NCI-H146 treated with DMSO at 0.1 percent for 48 hours (cell line): ENCODE data around the gene TCTN3.
"Not testable (repeated sequence)": the region's sequence is repeated elsewhere in the genome, so short reads cannot be mapped to it uniquely, and the experiment has no call there.

Source experiments
- DNase-seq: peaks from one replicate; lab custom pipeline; 2025; ENCODE audit not compliant: unreplicated experiment; lab: John Stamatoyannopoulos, UW

The TCTN3 gene, protein sequence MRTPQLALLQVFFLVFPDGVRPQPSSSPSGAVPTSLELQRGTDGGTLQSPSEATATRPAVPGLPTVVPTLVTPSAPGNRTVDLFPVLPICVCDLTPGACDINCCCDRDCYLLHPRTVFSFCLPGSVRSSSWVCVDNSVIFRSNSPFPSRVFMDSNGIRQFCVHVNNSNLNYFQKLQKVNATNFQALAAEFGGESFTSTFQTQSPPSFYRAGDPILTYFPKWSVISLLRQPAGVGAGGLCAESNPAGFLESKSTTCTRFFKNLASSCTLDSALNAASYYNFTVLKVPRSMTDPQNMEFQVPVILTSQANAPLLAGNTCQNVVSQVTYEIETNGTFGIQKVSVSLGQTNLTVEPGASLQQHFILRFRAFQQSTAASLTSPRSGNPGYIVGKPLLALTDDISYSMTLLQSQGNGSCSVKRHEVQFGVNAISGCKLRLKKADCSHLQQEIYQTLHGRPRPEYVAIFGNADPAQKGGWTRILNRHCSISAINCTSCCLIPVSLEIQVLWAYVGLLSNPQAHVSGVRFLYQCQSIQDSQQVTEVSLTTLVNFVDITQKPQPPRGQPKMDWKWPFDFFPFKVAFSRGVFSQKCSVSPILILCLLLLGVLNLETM

DNA sequence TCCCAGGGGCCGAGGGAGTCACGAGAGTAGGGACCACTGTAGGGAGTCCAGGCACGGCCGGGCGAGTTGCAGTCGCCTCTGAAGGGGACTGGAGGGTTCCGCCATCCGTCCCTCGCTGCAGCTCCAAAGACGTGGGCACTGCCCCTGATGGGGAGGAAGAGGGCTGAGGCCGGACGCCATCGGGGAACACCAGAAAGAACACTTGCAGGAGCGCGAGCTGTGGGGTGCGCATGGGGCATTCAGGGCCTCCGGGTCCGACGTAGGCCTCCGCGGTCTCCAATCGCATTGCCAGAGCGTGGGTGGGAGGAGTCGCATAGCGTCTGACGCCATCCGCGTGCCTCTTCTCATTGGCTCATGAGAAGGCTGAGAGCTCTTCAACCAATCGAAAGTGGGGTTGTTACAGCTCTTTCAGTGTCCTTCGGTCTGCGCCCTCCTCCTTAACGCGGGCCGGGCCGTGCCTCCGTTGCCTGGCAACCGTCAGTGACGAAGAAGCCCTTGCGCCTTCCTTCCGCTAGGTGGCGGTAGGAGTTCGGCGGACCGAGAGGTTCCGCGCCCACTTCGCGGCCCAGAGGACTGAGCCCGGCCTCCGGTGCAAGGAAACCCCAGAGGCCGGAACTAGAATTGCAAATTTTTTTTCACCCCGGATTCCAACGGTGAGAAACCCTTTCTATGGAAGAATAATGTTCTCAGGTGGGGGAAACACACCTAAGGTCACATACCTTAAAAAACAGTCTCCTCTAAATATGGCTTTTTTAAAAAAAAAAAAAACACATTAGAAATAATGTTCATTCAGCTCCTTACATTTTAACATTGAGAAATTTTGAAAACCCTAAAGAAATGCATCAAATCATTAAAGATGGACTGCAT lies at the start of gene TCTN3:
Gene TCTN3, minus strand, starts transcription at position 260 of the 867 bp plus-strand sequence. Its CDS starts 28 bp downstream, at position 232.
- DNase-seq = peak; percentile 96

DNA sequence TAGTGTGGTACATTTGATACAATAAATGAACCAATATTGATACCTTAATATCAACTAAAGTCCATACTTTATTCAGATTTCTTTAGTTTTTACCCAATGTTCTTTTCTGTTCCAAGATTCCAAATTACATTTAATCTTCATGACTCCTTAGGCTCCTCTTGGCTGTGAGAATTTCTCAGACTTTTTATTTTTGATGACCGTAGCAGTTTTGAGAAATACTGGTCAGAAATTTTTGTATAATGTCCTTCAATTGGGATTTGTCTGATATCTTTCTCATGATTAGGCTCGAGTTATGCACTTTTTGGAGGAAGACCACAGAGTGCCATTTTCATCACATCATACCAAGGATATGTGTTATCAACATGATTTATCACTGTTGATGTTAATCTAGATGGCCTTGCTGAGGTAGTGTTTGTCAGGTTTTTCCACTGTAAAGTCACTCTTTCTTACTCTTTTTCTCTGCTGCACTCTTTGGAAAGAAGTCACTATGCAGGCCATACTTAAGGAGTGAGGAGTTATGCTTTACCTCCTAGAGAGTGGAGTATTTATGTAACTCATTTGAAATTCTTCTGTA lies 49.3 kb upstream of the TCTN3 start:
- DNase-seq = no peak

DNA sequence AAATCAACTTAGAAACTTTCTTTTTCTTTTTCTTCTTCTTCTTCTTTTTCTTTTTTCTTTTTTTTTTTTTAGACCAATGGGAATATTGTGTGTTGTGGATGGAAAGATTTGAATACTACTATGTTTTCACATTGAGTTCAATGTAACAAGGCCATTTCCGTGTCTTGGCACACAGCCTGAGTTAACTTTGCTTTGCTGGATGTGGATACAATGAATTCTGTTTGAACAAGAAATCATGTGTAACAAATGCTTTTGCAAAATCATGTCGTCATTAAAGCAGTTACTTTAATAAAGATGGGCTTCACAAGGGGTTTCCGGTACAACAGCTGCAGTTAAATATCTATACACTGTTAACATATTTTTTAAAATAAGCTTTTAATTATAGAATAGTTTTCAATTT lies 48.8 kb upstream of the TCTN3 start:
- DNase-seq = no peak

DNA sequence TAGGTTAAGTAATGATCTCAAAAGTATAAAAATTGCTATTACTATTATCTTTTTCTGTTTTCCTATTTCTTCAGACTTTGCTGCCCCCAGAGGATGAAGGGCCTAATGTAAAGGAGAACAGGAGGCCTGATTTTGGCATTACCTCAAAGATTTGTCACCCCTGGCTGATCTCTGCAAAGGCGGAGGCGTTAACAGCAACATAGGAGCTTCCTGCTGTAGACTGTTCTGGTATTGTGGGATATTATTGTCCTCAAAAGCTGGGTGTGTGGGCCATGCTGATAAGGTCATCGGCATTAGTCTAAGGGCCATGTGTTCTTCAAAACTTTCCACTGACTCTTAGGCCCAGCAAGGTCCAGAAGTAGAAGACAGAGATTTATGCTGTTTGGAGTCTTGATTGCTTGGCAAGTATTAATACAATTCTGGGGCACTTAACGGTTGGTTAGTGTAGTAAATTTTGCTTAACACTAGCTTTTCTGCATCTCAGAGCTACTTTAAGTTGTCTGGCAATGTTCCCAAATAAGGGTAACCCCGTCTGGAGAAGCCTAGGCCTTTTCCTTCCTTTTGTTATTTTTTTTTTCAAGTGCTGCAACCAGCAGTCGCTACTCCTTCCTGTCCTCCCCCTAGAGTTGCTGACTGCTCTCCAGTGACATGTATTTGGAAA lies 48.2 kb upstream of the TCTN3 start:
- DNase-seq = no peak

DNA sequence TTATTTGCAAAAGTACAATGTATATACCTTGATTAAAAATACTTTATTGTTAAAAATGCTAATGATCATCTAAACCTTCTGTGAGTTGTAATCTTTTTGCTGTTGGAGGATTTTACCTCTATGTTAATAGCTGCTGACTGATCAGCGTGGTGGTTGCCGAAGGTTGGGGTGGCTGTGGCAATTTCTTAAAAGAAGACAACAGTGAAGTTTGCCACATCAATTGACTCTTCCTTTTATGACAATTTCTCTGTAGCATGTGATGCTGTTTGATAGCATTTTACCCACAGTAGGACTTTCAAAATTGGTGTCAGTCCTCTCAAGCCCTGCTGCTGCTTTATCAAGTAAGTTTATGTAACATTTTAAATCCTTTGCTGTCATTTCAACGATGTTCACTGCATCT lies 45.3 kb upstream of the TCTN3 start:
- no peak for DNase-seq

DNA sequence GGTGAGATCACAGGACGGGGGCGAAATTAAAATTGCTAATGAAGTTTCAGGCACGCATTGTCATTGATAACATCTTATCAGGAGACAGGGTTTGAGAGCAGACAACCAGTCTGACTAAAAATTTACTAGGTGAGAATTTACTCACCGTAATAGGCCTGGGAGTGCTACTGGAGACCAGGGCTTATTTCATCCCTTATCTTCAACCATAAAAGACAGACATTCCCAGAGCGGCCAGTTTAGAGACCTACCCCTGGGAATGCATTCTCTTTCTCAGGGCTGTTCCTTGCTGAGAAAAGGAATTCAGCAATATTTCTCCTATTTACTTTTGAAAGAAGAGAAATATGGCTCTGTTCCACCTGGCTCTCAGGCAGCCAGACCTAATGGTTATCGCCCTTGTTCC lies 39.2 kb upstream of the TCTN3 start:
- DNase-seq = not testable (repeated sequence)

DNA sequence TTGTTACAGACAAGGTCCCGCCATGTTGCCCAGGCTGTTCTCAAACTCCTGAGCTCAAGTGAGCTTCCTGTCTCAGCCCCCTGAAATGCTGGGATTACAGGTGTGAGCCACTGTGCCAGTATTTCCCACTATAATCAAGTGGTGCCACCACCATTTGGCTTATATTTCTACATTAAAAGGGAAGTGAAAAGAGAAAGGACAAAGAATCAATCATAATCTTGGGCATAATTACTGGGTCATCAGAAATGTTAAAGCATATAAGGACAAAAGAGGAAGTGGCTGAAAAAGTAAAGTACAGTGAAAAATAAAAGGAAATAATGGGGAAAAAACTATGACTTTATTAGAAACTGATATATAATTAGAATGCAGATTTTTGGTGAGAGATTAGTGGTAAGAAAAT lies 36.5 kb upstream of the TCTN3 start:
- no peak for DNase-seq

DNA sequence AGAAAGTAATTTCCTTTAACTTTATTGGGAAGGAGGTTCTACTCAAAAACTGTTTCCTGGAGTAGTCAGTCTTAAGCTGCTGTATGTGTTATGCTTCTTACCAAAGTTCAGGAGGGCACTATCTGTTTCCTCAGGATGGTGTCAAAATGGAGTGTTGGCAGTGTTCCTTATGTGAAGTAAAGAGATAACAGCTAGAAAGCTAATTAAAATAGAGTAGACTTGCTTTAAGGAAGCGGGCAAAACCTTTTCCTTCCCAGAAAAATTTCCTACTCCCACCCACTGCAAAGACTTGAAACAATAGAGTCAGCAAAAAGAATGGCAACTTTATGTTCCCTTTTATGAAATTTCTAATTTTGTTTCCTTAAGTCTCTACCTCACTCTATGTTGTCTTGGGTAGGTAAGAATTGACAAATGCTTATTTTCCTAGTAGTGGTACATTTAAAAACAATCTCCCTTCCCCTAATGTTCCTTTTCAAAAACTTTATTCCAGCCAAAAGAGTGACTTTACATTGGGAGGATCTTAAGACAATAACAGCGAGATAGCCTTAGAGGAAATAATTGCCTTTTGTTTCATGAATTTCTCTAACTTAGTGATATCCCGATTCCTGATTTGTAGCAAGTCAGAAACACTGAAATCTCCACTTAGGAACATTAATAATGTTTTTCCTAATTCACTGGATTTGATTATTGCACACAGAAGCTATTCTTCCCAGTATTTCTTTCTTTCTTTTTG lies 35.8 kb upstream of the TCTN3 start:
- no peak for DNase-seq

DNA sequence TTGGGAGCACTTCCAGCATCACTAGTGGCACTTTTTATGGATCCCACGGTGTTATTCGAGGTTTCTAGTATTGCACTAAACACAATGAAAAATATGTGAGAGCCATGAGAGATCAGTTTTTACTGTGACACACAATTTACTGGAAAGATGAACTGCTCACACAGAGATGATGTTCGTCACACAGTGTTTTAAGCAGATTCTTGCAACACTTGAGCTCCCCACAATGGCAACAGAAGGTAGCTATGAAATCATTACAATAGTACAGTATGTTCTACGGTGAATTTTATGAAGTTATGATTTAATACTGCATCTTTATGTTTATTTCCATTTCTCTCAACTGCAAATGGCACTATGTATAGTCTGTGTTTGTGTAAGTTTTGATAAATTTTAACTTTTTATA lies 34.8 kb upstream of the TCTN3 start:
- DNase-seq = no peak

DNA sequence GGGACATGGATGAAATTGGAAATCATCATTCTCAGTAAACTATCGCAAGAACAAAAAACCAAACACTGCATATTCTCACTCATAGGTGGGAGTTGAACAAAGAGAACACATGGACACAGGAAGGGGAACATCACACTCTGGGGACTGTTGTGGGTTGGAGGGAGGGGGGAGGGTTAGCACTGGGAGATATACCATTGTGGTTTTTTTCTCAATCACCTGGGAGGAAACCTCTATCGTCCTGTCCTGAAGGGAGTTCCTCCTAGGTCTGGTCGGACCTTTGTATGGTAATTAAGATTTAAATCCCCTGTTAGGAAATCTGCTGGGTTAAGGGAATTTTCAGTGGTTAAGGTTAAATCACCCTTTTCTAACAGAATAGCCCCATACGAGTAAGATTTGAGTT lies 28.8 kb upstream of the TCTN3 start:
- not testable (repeated sequence) for DNase-seq

DNA sequence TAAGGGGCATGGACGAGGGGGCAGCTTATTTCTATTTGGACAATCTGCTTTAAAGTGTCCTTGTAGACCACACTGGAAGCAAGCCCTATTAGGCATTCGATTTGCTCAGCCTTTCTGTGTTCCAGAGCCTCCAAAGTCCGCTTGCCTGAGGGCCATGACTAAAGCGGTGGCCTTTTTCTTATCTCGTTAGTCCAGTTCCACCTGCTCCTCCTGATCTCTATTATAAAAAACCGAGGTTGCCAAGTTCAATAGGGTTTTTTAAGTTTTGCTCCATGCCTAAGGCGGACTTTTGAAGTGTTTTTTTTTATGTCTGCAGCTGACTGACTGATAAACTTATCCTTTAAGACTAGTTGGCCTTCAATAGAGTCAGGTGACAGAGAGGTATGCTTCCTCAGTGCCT lies 27.0 kb upstream of the TCTN3 start:
- not testable (repeated sequence) for DNase-seq

DNA sequence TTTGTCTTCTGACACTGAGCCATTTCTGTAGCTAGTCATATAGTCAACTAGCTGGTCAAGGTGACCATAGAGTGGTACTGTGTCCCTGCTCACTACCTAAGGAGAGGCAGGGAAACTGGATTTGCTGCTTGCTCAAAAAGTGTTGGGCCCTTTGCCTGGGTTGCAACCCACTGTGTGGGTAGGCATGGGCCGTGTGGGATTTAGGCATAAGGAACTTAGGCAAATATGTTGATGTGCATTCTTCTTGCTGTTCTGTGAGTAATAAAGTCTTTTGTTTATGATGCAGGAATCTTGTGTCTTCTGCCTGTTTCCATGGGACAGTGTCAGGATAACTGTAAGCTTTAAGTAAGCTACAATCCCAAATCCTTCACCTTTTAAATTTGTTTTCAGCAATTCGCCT lies 23.1 kb upstream of the TCTN3 start:
- no peak for DNase-seq

DNA sequence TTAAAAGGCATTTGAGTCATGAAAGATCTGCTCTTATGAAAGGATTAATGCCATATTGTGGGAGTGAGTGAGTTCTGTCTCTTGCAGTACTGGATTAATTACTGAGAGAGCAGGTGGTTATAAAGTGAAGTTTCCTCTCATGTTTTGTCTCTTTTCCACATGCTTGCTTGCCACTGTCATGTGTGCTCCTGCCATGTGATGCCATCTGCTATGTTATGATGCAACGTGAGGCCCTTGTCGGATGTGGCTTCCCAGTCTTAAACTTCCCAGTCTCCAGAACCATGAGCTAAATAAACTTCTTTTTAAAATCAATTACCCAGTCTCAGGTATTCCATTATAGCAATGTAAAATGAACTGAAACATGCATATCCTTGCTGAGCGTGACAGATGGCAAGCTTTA lies 22.7 kb upstream of the TCTN3 start:
- no peak for DNase-seq

DNA sequence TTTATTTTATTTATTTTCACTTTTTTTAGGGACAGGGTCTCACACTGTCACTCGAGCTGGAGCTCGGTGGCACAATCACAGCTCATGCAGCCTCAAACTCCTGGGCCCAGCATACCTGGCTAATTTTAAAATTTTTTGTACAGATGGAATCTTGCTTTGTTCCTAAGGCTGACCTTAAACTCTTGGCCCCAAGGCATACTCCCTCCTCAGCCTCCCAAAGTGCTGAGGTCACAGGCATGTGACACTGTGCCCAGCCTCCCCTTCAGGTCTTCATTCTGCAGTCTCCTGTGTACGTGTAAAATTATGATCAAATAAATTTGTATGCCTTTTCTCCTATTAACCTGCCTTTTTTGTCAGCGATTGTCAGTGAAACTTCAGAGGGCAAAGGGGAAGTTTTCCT lies 17.8 kb upstream of the TCTN3 start:
- no peak for DNase-seq

DNA sequence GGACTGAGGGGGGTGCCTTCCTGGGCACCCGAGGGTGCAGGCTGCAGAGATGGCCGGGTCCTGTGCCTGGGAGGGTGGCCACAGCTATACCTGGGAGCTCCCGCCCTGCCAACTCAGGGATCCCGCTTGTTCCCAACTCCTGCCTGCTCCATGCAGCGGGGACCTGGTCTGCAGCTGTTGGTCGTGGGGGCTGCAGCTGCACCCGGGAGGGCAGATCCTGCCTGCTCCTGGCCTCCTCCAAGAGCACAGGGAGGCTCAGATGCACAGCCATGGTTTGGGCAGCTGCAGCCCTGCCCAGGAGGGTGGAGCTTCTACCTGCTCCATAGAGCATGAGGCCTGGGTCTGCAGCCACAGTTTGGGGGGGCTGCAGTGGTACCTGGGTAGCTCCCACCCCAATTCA lies 13.3 kb upstream of the TCTN3 start:
- no peak for DNase-seq

DNA sequence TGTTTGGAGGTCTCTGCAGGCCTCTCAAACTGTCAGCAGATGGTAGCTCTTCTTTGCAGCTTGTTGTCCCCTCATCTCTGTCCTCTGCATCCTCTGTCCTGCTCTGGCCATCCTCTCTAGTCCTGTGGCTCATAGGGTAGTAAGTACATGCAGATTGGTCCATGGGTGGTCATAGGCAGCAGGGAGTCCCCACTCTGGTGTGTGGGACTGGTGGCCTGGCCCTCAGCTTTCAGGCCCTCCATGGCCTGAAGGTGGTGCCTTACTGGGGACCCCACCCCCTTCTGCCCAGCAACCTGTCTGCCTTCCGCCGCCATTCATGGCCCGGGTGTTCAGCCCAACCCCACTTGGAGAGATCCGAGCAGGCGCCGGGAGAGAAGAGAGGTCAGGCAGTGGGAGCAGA lies 12.8 kb upstream of the TCTN3 start:
- no peak for DNase-seq

DNA sequence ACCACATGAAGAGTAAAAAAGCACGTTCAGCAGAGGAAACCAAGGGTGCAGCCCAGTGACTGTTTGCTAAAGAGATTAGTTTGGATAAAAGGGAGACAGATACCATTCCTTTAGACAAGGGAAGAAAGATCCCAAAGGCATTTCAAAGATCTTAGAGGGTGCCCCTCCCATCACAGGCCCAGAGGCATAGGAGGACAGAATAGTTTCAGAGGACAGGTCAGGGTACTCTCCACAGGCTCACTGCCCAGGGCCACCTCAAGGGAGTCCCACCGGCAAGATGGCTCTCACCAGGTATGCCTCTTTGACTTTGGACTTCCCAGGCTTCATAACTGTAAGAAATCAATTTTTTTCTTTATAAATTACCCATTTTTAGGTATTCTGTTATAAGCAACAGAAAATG lies 4.7 kb upstream of the TCTN3 start:
- DNase-seq = no peak

DNA sequence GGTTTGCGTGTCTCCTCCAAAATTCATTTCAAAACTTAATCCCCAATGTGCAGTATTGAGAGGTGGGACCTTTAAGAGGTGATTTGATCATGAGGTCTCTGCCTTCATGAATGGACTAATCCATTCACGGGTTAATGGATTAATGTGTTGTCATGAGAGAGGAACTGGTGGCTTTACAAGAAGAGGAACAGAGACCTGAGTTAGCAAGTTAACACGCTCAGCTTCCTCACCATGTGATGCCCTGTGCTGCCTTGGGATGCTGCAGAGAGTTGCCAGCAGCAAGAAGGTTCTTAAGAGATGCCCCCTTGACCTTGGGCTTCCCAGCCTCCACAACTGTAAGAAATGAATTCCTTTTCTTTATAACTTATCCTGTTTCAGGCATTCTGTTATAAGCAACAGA lies 3.7 kb upstream of the TCTN3 start:
- no peak for DNase-seq

DNA sequence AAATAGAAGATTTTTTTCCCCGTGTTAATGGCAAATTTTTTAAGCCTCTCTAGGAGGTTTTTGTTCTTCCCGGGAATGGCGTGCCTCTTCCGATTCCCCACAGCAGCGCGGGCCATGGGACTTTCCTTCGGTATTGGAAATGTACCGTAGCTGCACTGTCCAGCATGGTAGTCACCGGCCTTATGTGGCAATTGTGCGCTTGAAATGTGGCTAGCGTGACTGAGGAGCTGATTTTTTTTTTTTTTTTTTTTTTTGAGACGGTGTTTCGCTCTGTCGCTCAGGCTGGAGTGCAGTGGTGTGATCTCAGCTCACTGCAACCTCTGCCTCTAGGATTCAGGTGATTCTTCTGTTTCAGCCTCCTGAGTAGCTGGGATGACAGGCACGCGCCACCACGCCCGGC lies 938 bp upstream of the TCTN3 start:
- DNase-seq = peak; percentile 22

DNA sequence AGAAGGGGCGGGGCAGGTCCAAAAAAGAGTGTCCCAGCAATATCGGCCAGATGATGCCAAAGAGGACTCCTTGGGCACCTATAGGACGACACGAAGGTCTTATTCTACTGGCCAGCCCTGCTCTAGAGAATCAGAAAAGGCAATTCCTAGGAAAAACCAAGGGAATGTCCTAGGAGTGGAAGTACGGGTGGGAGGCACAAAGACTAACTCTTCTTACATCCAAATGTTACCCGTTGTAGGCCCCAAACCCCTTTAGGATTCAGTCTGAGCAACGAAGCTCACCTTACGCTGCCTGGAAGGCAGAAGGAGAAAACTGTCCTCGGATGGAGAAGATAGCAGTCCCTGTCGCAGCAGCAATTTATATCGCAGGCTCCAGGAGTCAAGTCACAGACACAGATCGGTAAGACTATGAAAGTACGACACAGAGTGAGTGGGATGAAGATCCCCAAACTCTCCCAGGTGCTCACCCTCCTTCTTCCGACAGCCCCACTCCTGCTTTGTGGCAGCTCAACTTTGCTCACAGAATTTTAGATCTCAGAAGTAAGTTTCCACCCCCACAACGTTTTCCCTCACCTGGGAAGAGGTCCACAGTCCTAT lies 558 bp downstream of the TCTN3 start:
- DNase-seq = no peak
